Mesenchymal stem cell (in vitro differentiated cells and primary cell): ENCODE data around the gene INSIG1.

Experiments used
- DNase-seq: peaks from one replicate; pipeline ENCODE4 v3.0.0-alpha.2; 2013
- H2AFZ ChIP-seq: one replicate; pipeline ENCODE4 v1.6.1; 2013; ENCODE audit warnings: low read depth, mild to moderate bottlenecking, control low read depth, inconsistent platforms, low read length, moderate library complexity
- H2AK5ac ChIP-seq: 2 replicates; pipeline ENCODE4 v1.6.1; 2013; ENCODE audit warnings: low read length, moderate library complexity, mild to moderate bottlenecking, inconsistent platforms; ENCODE audit not compliant: severe bottlenecking
- H2BK120ac ChIP-seq: one replicate; pipeline ENCODE4 v1.6.1; 2013; ENCODE audit warnings: low read depth, mild to moderate bottlenecking, inconsistent platforms, low read length, moderate library complexity
- H2BK12ac ChIP-seq, 2 experiments: one replicate each; pipeline ENCODE4 v1.6.1; 2013; ENCODE audit warnings: inconsistent platforms in 2 of 2, low read length in 2 of 2, mild to moderate bottlenecking in 2 of 2, moderate library complexity in 2 of 2, control low read depth in 1 of 2
- H2BK15ac ChIP-seq: one replicate; pipeline ENCODE4 v1.6.1; 2013; ENCODE audit warnings: mild to moderate bottlenecking, low read depth, inconsistent platforms; ENCODE audit not compliant: poor library complexity, severe bottlenecking
- H2BK5ac ChIP-seq: 2 replicates; pipeline ENCODE4 v1.6.1; 2013; ENCODE audit warnings: low read depth, mild to moderate bottlenecking, low read length, control low read depth, inconsistent platforms; ENCODE audit not compliant: poor library complexity, severe bottlenecking
- H3K14ac ChIP-seq, 2 experiments: one replicate each; pipeline ENCODE4 v1.6.1; 2013; ENCODE audit warnings: inconsistent platforms in 2 of 2, low read length in 2 of 2, control low read depth in 1 of 2, mild to moderate bottlenecking in 1 of 2, moderate library complexity in 1 of 2
- H3K18ac ChIP-seq, 2 experiments: one replicate each; pipeline ENCODE4 v1.6.1; 2013; ENCODE audit warnings: inconsistent platforms in 2 of 2, low read length in 2 of 2, control low read depth in 1 of 2, low read depth in 1 of 2, mild to moderate bottlenecking in 1 of 2
- H3K23ac ChIP-seq, 2 experiments: one replicate each; pipeline ENCODE4 v1.6.1; 2013; ENCODE audit warnings: inconsistent platforms in 2 of 2, low read length in 2 of 2, mild to moderate bottlenecking in 2 of 2, moderate library complexity in 2 of 2, control low read depth in 1 of 2
- H3K27ac ChIP-seq: 2 replicates; pipeline ENCODE4 v1.5.1; 2013; ENCODE audit warnings: mild to moderate bottlenecking, moderate library complexity, low read length, control low read depth, inconsistent platforms; ENCODE audit not compliant: poor library complexity, severe bottlenecking
- H3K27me3 ChIP-seq, 2 experiments: 2 replicates each; pipeline versions ENCODE4 v1.6.1 to v1.7.0; 2013; ENCODE audit warnings: low read length in 2 of 2, mild to moderate bottlenecking in 2 of 2, moderate library complexity in 2 of 2, control low read depth in 1 of 2, inconsistent platforms in 1 of 2; ENCODE audit not compliant: control insufficient read depth in 1 of 2, insufficient read depth in 1 of 2
- H3K36me3 ChIP-seq, 2 experiments: 2 replicates each; pipeline versions ENCODE4 v1.6.1 to v1.7.0; 2013; ENCODE audit warnings: low read length in 2 of 2, control low read depth in 1 of 2, inconsistent platforms in 1 of 2, low read depth in 1 of 2, mild to moderate bottlenecking in 1 of 2; ENCODE audit not compliant: insufficient read depth in 2 of 2, control insufficient read depth in 1 of 2
- H3K4ac ChIP-seq, 2 experiments: one replicate each; pipeline ENCODE4 v1.6.1; 2013; ENCODE audit warnings: inconsistent platforms in 2 of 2, low read length in 2 of 2, mild to moderate bottlenecking in 2 of 2, moderate library complexity in 2 of 2, control low read depth in 1 of 2, low read depth in 1 of 2
- H3K4me1 ChIP-seq: 2 replicates; pipeline ENCODE4 v1.6.1; 2013; ENCODE audit warnings: low read depth, low read length, control low read depth; ENCODE audit not compliant: control insufficient read depth, insufficient read depth
- H3K4me2 ChIP-seq: 2 replicates; pipeline ENCODE4 v1.6.1; 2013; ENCODE audit warnings: low read length, mild to moderate bottlenecking, inconsistent platforms; ENCODE audit not compliant: poor library complexity, severe bottlenecking
- H3K4me3 ChIP-seq, 2 experiments: 2 replicates each; pipeline versions ENCODE4 v1.5.1 to v1.7.0; 2013; ENCODE audit warnings: low read length in 2 of 2, mild to moderate bottlenecking in 2 of 2, control low read depth in 1 of 2, low read depth in 1 of 2; ENCODE audit not compliant: insufficient read depth in 1 of 2
- H3K79me1 ChIP-seq: replicated peaks from 2 replicates; pipeline ENCODE4 v1.6.1; 2013; ENCODE audit warnings: mild to moderate bottlenecking, control low read depth, low read length, inconsistent platforms; ENCODE audit not compliant: poor library complexity, severe bottlenecking
- H3K9ac ChIP-seq: 2 replicates; pipeline ENCODE4 v1.7.0; 2013; ENCODE audit warnings: mild to moderate bottlenecking, low read length, moderate library complexity
- H3K9me3 ChIP-seq: 2 replicates; pipeline ENCODE4 v1.7.0; 2013; ENCODE audit warnings: mild to moderate bottlenecking, low read length; ENCODE audit not compliant: control insufficient read depth
- H4K8ac ChIP-seq: one replicate; pipeline ENCODE4 v1.6.1; 2013; ENCODE audit warnings: inconsistent platforms, mild to moderate bottlenecking, low read length, moderate library complexity
- H4K91ac ChIP-seq: one replicate; pipeline ENCODE4 v1.6.1; 2013; ENCODE audit warnings: mild to moderate bottlenecking, low read length, inconsistent platforms
- WGBS: methylation state at CpG from one replicate; pipeline ENCODE4 v1.1.7; 2013; ENCODE audit warnings: mixed read lengths; 5-methylcytosine and 5-hydroxymethylcytosine counted together

Gene INSIG1

DNA sequence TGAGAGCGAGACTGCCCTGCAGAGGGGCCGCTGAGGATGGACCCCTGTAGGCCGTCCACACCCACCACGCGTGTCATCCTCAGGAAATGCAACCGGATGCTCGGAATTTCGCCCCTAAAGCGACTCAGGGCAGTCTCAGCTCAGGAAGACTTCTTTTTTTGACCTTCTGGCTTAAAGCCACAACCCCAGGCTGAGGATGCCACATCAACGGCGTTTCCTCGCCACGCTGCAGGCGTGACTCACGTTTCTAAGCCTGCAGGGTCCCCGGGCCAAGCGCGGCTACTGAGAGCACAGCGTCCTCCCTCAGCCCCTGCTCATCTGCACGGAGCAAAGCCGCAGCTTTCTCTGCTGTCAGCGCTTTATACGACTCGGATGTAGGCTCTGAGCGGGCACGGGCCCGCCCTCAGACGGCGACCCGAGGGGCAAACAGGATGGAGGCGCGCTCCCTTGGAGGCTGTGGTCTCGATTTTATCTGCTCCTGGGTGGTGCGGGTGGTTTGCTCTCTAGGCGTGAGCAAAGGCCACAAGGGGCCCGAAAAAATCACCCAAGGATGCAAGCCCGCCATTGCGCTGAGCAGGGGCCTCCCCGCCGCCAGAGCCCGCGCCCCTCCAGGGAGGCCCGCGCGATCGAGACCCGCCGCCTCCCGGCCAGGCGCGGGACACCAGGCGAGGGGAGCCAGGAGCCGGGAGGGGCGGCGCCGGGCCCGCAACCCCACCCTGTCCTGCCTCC, 726 bp upstream of the INSIG1 start:
- Histone ChIP-seq H3K27ac (peak overlapping the region; percentile 68), H2AK5ac (no peak overlapping the region), H3K36me3 (peaks cover 4 to 27% of the 10 kb centered on the region in 2 experiments), H2AFZ (peak overlapping the region; percentile 46), H3K4me2 (peak overlapping the region; percentile 96), H3K4me3 (peak overlapping the region; percentile 75 to 80), H3K9me3 (no peaks in the 10 kb centered on the region), H2BK120ac (peak overlapping the region; percentile 99), H3K23ac (peak overlapping the region in 1 of 2 experiments; percentile 34), H3K4me1 (peaks cover 23% of the 10 kb centered on the region), H2BK12ac (peak overlapping the region; percentile 72 to 92), H2BK5ac (peak overlapping the region; percentile 67), H3K18ac (peak overlapping the region; percentile 99 to 100), H4K91ac (peak overlapping the region; percentile 98), H3K27me3 (no peaks in the 10 kb centered on the region), H3K4ac (peak overlapping the region; percentile 98 to 99), H3K79me1 (peaks cover 10% of the 10 kb centered on the region), H3K9ac (peak overlapping the region; percentile 92), H3K14ac (peak overlapping the region in 1 of 2 experiments; percentile 45), H2BK15ac (peak overlapping the region; percentile 99), H4K8ac (peak overlapping the region; percentile 99)
- peak; percentile 93 for DNase-seq
- WGBS, result 1% methylated on average over 45 of the region's 57 CpGs

DNA sequence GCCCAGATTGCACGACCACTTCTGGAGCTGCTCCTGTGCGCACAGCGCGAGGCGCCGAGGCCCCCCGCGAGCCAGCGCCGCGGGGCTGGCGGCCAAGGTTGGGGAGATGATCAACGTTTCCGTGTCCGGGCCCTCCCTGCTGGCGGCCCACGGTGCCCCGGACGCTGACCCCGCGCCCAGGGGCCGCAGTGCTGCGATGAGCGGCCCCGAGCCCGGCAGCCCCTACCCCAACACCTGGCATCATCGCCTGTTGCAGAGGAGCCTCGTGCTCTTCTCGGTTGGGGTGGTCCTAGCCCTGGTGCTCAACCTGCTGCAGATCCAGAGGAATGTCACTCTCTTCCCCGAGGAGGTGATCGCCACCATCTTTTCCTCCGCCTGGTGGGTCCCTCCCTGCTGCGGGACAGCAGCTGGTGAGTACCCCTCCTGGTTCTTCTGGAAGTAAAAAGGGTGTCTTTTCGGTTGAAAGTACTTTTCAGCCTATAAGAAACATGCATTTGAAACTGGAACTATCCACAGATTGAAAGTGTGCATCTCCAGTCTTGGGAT, 683 bp downstream of the INSIG1 start:
- Histone ChIP-seq H2BK120ac (peak overlapping the region; percentile 99), H3K9me3 (no peaks in the 10 kb centered on the region), H4K91ac (peak overlapping the region; percentile 15), H2BK5ac (no peak overlapping the region), H2AK5ac (no peak overlapping the region), H4K8ac (no peak overlapping the region), H3K9ac (peak overlapping the region; percentile 95), H3K27ac (peak overlapping the region; percentile 8), H3K4me2 (peak overlapping the region; percentile 94), H2BK15ac (peak overlapping the region; percentile 93), H3K4ac (peak overlapping the region; percentile 85 to 91), H3K36me3 (peaks cover 8 to 41% of the 10 kb centered on the region in 2 experiments), H3K4me1 (peaks cover 27% of the 10 kb centered on the region), H3K14ac (peak overlapping the region in 1 of 2 experiments; percentile 98), H2BK12ac (peak overlapping the region in 1 of 2 experiments; percentile 98), H3K4me3 (peak overlapping the region; percentile 82 to 99), H3K27me3 (no peaks in the 10 kb centered on the region), H3K18ac (peak overlapping the region; percentile 85 to 95), H2AFZ (no peak overlapping the region), H3K23ac (peak overlapping the region in 1 of 2 experiments; percentile 66), H3K79me1 (peaks cover 19% of the 10 kb centered on the region)
- WGBS, result 1% methylated on average over 33 of the region's 34 CpGs
- DNase-seq, result no peak

DNA sequence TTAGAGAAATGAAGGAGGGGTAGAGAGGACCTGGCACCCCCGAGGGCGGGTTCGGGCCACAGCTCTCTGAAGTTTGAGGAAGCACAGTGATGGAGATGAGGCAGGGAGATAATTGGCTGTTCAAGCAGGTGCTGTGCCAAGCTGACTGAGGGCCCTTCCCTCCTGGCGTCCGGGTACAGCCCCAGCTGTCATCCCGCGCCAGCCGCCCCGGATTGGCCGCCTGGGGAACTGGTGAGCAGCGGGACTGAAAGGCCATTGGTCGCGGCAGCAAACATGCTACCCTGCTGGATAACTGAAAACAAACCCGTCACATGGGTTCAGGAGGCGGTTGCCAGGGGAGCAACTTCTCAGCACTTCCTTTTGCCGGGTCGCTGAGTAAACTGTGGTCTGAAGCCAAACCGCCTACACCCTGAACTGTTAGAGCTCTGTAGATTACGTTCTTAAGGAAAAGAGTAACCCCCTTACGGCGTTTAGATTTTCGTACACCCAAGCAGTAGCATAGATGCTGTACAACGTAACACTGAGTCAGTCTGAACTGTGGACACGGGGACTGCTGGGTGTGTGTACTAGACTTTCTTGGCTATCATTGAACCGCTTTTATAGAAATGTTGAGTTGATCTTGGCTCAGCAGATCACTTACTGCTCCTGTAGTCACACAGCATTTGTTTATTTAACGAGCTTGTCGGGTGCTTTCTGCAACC, 1.3 kb downstream of the INSIG1 start:
- Histone ChIP-seq H3K4ac (peak overlapping the region in 1 of 2 experiments; percentile 85), H3K4me2 (peak overlapping the region; percentile 94), H4K91ac (no peak overlapping the region), H2BK15ac (no peak overlapping the region), H3K36me3 (peaks cover 10 to 47% of the 10 kb centered on the region in 2 experiments), H2AFZ (no peak overlapping the region), H2BK12ac (no peak overlapping the region), H3K9me3 (no peaks in the 10 kb centered on the region), H2BK120ac (no peak overlapping the region), H3K4me3 (peak overlapping the region; percentile 82 to 99), H3K23ac (no peak overlapping the region), H3K79me1 (peaks cover 21% of the 10 kb centered on the region), H2BK5ac (no peak overlapping the region), H3K9ac (peak overlapping the region; percentile 95), H2AK5ac (no peak overlapping the region), H3K18ac (peak overlapping the region in 1 of 2 experiments; percentile 11), H3K27ac (peak overlapping the region; percentile 22), H4K8ac (no peak overlapping the region), H3K14ac (no peak overlapping the region), H3K4me1 (peaks cover 27% of the 10 kb centered on the region), H3K27me3 (no peaks in the 10 kb centered on the region)
- DNase-seq, result peak; percentile 95
- WGBS, result 2% methylated on average over 27 of the region's 27 CpGs
